ENCODE results near the gene KIF26B.

Gene KIF26B

DNA sequence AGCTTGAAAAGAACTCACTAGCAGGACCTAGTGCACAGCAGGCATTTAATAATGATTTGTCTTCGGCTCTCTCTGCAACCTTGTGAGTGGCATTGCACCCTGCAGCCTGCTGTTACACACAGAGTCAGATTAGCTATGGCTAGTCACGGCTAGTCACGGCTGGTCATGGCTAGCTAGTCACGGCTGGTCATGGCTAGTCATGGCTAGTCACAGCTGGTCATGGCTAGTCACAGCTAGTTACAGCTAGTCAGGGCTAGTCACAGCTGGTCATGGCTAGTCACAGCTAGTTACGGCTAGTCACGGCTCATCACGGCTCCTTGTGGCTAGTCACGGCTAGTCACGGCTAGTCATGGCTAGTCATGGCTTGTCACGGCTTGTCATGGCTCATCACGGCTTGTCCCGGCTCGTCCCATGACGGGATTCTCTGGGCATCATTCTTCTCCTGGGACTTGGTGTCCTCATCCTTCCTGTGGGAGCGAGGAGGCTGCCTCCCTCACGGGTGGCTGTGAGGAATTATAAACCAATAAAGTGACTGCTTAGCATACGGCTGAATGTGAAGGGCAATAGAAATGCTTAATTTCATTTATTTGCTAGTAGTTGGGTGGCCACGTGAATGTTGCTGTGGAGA lies 12.5 kb upstream of the KIF26B start:
- TF ChIP-seq CTCF (IDR thresholded peaks at IDR 0.05; ENCODE audit: low read depth, low read length) (no peak), MYC (IDR thresholded peaks at IDR 0.05; ENCODE audit: low read depth, low read length) (no peak), POLR2A (IDR thresholded peaks at IDR 0.05; ENCODE audit: extremely low read depth, insufficient read length) (no peak)
- TF ChIP-seq, protein P1, sequence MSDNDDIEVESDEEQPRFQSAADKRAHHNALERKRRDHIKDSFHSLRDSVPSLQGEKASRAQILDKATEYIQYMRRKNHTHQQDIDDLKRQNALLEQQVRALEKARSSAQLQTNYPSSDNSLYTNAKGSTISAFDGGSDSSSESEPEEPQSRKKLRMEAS (IDR thresholded peaks at IDR 0.05; ENCODE audit: low read depth, low read length), result no peak
- H3K4me3 ChIP-seq (ENCODE audit: low read depth, low read length), result no peak overlapping the region
- no peak for DNase-seq (ENCODE audit: low read depth)

DNA sequence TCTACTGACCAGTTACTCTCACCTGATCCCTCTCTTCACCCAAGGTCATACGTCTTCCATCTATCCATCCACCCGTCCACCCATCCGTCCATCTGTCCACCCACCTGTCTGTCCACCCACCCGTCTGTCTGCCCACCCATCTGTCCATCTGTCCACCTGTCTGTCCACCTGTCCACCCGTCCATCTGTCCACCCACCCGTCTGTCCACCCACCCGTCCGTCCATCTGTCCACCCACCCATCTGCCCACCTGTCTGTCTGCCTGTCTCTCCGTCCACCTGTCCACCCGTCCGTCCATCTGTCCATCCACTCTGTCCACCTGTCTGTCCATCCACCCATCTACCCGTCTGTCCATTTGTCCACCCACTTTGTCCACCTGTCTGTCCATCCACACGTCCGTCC lies 11.8 kb upstream of the KIF26B start:
- DNase-seq (ENCODE audit: low read depth), result no peak
- no peak for TF ChIP-seq MYC (IDR thresholded peaks at IDR 0.05; ENCODE audit: low read depth, low read length)
- no peak for TF ChIP-seq CTCF (IDR thresholded peaks at IDR 0.05; ENCODE audit: low read depth, low read length)
- TF ChIP-seq POLR2A (IDR thresholded peaks at IDR 0.05; ENCODE audit: extremely low read depth, insufficient read length), result no peak
- TF ChIP-seq, protein P1 (IDR thresholded peaks at IDR 0.05; ENCODE audit: low read depth, low read length), result no peak
- no peak overlapping the region for H3K4me3 ChIP-seq (ENCODE audit: low read depth, low read length)

DNA sequence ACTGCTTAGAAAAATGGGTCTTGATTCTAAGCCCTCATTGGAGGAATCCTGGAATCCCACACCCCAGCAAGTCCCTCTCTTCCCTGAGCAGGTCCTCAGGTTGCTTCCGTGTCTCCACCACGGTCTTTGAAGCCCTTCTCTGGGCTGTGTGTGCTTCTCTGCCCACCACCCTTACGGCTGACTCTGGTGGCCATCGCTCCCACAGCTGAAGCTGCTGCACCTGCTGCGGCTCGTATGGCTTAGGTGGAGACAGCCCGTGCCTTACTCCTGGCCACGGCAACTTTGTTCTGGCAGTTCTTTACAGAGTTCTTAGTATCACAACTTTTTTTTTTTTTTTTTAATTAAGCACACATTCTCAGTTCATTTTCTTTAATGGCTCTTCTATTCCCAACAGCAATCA lies 10.9 kb upstream of the KIF26B start:
- no peak overlapping the region for H3K4me3 ChIP-seq (ENCODE audit: low read depth, low read length)
- TF ChIP-seq MYC (IDR thresholded peaks at IDR 0.05; ENCODE audit: low read depth, low read length) (no peak), POLR2A (IDR thresholded peaks at IDR 0.05; ENCODE audit: extremely low read depth, insufficient read length) (no peak), CTCF (IDR thresholded peaks at IDR 0.05; ENCODE audit: low read depth, low read length) (no peak)
- TF ChIP-seq, protein P1 (IDR thresholded peaks at IDR 0.05; ENCODE audit: low read depth, low read length), result no peak
- DNase-seq (ENCODE audit: low read depth), result no peak

GRCh38 chr1:245148069-245148468 lies 6.7 kb upstream of the KIF26B start:
- TF ChIP-seq POLR2A (IDR thresholded peaks at IDR 0.05; ENCODE audit: extremely low read depth, insufficient read length), result no peak
- TF ChIP-seq MYC (IDR thresholded peaks at IDR 0.05; ENCODE audit: low read depth, low read length), result no peak
- no peak for TF ChIP-seq CTCF (IDR thresholded peaks at IDR 0.05; ENCODE audit: low read depth, low read length)
- TF ChIP-seq, protein P1 (IDR thresholded peaks at IDR 0.05; ENCODE audit: low read depth, low read length), result no peak
- DNase-seq (ENCODE audit: low read depth), result no peak

DNA sequence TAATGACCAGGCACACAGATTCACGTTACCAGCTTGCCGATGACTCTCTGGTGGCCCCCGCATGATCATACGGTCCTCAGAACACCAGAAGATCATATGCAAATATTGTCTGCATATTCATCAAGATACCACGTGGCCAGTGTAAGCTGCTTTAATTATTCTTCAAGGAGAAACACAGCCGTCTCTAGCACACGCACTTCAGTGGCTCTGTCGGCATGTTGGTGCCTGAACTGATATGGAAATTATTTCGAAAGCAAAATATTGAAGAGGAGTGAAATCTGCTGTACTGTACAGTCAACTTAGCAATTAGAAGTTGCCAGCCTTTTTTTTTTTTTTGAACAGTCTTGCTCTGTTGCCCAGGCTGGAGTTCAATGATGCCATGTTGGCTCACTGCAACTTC lies 5.9 kb upstream of the KIF26B start:
- no peak overlapping the region for H3K4me3 ChIP-seq (ENCODE audit: low read depth, low read length)
- no peak for DNase-seq (ENCODE audit: low read depth)
- no peak for TF ChIP-seq CTCF (IDR thresholded peaks at IDR 0.05; ENCODE audit: low read depth, low read length)
- no peak for TF ChIP-seq POLR2A (IDR thresholded peaks at IDR 0.05; ENCODE audit: extremely low read depth, insufficient read length)
- no peak for TF ChIP-seq MYC (IDR thresholded peaks at IDR 0.05; ENCODE audit: low read depth, low read length)
- TF ChIP-seq, protein P1 (IDR thresholded peaks at IDR 0.05; ENCODE audit: low read depth, low read length), result no peak

More at GRCh38 chr1:245148069-245148468, 6.7 kb upstream of the KIF26B start:
- H3K4me3 ChIP-seq (ENCODE audit: low read depth, low read length), result no peak overlapping the region

All from NB4 (cell line).